LoVo (cell line): ENCODE measurements around the gene SLC15A2.

ENCODE experiments used
- DNase-seq: peaks from one replicate; pipeline ENCODE4 v3.0.0-alpha.2; 2016; ENCODE audit warnings: low spot score

Gene SLC15A2

DNA sequence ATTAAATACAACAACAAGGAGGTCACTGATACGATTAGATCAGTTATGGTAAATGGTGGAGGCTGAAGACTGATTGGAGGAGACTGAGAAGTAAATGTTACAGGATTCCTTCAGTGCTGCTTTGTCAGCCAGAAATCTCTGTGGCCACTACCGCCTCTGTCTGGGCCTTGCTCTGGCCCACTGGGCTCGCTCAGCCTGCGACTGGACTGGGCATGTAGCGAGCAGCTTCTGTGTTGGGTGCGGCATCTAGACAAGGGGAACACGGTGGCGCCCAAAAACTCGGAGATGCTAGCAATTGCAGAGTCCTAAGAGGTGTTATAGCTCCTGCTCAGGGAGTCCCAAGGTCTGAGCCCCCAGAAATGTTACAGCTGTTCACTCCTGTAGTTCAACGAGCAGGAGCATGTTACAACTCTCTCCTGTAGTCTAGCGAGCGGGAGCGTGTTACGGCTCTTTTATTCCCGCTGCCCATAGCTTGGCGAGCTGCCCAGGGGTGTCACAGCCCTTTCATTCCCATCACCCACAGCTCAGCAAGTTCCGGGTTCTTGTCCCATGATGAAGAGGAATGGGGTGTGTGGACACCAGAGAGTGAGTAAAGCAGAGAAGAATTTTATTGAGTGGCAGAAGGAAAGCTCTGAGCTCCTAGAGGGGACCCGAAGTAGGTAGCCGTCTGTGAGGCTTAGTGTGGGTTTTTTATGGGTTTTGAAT lies 24.7 kb downstream of the SLC15A2 start:
- DNase-seq = peak; percentile 37

DNA sequence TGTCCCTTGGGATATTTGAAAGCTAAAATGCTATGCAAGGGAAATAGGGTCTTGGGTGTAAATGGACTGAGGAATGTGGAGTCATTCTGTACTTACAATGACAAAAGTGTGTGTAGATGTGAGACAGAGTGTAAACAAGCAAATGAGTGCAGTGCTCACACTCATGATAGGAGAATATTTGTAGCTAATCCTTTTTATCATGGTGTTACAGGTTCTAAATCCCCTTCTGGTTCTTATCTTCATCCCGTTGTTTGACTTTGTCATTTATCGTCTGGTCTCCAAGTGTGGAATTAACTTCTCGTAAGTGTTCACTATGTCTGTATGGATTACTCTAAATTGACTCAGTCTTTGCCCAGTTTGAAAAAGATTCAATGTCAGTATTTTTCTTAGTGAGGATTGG lies 30.5 kb downstream of the SLC15A2 start:
- no peak for DNase-seq

DNA sequence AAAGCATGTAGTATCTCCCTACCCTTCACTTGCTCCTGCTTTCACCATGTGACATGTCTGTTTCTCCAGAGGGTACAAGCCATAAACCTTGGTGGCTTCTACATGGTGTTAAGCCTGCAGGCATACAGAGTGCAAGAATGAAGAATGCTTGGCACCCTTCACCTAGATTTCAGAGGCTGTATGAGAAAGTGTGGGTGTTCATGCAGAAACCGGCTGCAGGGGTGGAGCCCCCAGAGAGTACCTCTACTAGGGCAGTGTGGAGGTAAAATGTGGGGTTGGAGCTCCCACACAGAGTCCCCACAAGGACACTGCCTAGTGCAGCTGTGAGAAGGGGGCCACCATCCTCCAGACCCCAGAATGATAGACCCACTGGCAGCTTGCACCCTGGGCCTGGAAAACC lies 32.2 kb downstream of the SLC15A2 start:
- DNase-seq = no peak

DNA sequence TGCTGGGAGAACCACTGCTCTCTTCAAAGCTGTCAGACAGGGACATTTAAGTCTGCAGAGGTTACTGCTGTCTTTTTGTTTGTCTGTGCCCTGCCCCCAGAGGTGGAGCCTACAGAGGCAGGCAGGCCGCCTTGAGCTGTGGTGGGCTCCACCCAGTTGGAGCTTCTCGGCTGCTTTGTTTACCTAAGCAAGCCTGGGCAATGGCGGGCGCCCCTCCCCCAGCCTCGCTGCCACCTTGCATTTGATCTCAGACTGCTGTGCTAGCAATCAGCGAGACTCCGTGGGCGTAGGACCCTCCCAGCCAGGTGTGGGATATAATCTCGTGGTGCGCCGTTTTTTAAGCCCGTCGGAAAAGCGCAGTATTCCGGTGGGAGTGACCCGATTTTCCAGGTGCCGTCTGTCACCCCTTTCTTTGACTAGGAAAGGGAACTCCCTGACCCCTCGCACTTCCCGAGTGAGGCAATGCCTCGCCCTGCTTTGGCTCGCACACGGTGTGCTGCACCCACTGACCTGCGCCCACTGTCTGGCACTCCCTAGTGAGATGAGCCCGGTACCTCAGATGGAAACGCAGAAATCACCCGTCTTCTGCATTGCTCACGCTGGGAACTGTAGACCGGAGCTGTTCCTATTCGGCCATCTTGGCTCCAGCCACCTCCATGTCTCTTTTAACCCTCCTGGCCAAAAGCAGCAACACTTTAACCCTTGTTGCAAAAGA lies 44.1 kb downstream of the SLC15A2 start:
- peak; percentile 22 for DNase-seq

DNA sequence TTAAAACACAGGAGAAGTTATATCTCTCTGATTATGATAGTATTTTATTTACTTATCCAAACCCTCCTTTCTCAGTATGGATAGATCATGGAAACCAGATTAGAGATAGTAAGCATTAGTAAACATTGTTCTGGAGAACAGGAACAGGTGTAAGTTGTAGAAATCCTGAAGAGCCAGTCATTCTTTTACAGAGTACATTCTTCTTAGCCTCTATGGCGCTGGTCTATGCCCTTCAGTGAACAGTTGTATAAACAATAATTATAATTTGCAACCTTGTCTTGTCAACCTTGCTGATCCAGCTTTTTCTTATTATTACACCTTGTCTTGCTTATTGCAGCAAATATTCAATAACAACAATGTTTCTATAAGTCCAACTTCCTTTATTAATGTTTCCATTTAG lies 47.4 kb downstream of the SLC15A2 start:
- no peak for DNase-seq

DNA sequence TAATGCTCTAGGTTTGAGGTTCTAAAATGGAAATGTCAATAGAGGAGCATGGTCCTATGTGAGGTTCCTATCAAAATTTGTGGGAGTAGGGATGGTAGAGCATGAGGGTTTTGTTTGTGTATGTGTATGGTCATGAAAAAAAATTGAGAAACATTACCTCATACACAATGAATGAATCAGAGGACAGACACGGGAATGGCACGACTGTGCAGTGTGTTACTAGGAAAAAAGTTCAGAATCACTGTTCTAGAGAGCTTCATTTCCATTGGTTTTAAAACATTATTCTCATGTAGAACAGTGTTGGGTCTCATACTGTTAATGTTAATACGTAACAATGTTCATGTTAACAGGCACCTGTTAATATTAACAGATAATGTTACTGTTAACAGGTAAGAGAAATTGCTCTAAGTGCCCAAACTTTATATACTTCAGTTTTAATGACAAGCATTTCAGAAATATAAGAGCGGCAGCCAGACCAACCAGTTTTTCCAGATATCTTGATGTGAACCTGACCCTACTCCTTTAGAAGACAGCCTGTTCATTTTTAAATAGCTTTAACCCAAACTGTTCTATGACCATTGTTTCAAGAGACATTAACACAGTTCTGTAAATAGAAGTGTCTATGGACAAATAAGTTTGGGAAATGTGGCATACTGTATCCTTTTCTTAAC lies 48.0 kb downstream of the SLC15A2 start:
- no peak for DNase-seq

DNA sequence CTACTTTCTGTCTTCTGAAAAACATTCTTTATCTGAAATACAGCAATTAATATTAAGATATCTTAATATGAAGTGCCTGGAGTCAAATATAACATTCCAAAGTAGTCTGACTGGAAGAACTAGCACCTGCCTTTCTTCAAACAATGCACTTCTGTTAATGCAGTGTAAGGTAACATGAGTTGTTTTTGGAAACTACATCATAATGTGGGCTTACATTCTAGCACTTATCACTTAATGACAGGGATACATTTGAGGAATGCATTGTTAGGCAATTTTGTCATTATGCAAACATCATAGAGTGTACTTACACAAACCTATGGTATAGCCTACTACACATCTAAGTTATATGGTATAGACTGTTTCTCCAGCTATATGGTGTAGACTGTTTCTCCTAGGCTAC lies 49.2 kb downstream of the SLC15A2 start:
- no peak for DNase-seq

DNA sequence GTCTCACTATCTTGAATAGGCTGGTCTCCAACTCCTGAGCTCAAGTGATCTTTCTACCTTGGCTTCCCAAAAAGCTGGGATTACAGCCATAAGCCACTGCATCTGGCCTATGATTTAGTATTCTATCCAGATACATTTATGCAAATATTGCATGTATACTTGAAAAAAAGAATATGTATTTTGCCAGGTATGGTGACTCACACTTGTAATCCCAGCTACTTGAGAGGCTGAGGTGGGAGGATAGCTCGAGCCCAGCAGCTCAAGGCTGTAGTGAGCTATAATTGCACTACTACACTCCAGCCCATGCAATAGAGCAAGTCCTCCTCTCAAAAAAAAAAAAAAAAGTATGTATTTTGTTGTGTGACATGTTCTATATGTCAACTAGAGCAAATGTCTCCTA lies 54.4 kb downstream of the SLC15A2 start:
- no peak for DNase-seq

DNA sequence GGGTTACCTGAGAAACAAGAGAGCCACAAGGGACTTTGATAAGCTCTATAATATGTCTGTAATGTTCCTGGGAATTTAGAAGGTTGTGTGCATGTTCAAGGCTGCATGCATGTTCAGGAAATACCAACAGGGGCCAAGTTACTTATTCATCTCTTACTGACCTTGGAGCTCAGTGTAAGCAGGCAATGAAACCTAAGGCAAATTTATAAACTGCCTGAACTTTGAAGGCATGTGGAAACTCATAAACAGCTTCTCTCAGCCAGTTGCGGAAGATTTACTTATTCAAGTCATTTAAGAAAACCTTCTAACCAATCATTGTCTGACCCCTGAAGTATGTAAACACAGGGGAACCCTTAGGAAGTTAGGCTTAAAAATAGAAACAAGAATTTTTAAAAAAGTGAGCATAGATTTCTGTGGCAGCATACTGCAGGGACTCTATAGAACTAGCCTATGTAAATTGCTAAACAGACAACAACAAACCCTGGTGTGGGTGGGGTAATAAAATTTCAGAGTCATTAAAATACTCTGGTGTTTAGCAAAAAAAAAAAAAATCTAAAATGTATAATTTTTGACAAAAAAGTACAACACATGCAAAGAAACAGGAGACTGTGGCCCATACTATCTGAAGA lies 57.2 kb downstream of the SLC15A2 start:
- DNase-seq = no peak

DNA sequence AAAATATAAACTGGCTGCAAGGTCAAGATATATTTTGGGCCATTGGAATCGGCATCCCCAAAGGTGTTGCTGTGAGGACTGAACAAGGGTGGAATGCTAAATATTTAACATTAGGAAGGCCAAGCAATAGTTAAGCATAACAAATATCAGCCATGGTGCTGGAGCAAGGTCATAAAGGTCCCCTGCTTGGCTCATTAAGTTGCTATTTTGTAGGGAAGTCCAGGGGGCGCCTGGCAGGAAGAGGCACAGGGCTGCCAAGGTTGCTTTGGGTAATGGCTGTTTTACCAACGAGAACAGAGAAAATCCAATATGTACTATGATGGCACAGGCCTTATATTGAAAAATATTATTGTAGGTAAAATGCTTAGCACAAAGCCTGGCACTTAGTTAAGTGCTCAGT lies 62.2 kb downstream of the SLC15A2 start:
- DNase-seq = no peak

DNA sequence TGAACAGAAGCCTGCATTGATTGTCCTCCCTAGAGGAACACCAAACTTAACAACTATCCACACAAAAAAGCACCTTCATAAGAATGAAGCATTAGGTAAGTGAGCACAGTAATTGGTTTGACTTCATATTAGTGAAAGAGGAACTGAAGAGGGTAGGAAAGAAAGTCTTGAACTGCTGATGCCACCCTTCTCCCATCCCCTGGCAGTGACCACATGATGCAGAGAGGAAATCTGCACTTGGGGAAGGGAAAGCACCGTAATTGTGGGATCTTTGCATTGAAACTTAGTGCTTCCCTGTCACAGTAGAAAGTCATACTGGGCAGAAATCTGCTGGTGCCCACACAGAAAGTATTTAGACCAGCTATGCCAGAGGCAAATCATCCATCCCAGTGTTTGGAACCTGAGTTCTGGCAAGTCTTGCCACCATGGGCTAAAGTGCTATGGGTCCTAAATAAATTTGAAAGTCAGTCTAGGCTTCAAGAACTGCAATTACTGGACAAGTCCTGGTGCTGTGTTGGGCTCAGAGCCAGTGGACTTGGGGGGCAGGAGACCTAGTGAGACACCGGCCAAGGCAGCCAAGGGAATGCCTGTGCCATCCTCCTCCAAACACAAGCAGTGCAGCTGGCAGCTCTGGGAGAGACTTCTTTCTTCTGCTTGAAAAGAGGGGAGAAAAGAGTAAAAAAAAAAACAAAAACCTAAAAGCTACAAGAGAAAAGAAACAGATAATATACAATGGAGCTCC lies 63.6 kb downstream of the SLC15A2 start:
- no peak for DNase-seq

DNA sequence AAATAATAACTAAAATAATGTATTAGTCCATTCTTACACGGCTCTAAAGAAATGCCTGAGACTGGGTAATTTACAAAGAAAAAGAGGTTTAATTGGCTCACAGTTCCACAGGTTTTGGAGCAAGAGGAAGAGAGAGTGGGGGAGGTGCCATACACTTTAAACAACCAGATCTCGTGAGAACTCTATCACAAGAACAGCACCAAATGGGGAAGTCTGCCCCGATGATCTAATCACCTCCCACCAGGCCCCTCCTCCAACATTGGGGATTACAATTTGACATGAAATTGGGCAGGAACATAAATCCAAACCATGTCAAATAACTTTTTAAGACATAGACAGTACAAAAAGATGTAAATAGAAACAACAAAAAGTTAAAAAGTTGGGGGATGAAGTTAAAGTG lies 64.6 kb downstream of the SLC15A2 start:
- DNase-seq = no peak

DNA sequence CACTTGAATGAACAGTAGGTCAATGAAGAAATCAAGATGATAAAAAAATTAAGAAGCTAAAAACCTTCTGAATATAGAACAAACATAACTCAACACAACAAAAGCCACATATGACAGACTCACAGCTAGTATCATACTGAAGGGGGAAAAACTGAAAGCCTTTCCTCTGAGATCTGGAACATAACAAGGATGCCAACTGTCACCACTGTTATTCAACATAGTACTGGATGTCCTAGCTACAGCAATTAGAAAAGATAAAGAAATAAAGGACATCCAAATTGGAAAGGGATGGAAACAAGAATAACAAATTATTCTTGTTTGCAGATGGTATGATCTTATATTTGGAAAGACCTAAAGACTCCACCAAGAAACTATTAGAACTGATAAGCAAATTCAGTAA lies 67.1 kb downstream of the SLC15A2 start:
- no peak for DNase-seq

DNA sequence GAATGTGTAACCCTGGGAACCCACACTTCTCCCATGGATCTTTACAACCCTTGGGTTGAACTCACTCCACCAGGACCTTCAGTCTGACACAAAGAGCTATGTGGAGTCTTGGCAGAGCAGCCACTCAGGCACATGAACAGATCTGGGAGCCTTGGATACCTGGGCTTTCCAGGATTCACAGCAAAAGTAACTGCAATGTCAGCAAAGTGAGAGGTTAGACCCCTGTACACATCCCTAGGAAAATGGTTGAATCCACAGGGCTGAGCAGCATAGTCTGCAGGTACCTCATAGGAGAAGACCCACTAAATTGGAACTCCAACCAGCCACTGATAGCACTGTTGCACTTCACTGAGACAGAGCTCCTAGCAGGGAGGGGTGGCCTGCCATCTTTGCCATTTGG lies 68.2 kb downstream of the SLC15A2 start:
- no peak for DNase-seq

DNA sequence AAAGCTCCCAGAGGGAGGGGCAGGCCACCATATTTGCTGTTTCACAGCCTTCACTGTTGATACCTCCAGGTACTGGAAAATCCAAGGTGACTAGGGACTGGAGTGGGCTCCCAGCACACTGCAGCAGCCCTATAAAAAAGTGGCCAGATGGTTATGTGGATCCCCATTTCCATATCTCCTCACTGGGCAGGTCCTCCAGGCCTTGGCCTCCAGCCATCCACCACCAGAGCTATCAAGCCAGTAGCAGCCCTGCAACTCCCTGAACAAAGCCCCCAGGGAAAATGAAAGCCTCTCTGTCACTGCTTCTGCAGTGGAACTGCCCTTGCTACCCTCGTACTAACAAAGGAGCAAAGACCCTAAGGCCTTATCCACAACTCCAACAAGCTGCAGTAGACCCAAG lies 69.4 kb downstream of the SLC15A2 start:
- DNase-seq = no peak

DNA sequence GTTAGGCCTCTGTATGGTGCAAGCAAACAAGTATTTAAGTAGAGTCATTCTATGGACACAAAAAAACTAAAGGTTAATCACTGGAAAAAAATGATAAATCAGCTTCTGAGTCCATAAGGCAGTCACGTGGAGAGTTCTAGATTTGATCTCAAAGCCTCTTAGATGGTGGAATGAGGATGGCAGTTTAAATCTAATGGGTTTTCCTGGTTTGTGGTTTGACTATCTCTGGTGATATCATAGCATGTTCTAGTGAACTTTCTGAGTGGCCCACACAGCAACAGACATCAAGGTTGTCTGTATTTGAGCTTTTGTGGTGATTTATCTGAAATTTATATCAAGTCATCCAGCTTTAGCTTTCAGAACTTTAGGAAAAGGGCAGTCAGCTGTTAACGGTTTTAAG lies 75.4 kb downstream of the SLC15A2 start:
- DNase-seq = no peak

DNA sequence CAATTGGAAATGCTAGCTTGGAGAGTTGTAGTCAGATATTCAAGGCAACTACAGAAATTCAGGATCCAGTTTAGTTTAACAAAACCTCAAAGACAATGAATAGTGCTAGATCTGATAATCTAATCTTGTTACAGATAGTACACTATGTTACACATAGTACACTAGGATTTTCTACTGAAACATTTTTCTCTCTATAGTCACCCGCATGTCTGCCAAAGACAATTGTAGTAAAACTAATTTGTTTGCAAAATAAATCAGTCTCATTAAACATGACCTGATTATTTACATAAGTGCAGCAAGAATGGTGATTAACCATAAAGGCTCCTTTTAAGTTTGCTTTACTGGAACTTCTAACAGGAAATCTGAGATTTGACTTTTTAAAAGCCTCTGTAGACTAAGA lies 75.8 kb downstream of the SLC15A2 start:
- peak; percentile 5 for DNase-seq

DNA sequence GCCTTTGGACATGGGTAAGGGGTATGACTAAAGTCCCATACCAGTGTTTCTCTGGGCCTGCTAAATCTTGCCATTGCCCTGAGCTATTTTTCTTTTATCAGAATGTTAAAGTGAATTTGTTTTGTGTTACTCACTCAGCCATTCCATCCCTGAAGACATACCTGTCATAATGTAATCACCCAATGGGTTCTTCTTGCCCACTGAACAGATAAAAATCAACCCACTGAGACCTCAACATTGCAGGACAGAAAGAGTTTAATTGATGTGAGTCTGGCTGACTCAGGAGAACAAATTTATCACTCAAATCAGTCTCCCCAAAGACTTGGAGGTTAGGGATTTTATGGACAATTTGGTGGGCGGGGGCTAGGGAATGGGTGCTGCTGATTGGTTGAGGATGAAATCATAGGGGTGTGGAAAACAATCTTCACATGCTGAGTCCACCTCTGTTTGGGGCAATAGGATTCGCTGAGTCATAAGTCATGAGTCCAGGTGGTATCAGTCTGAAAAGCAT lies 80.5 kb downstream of the SLC15A2 start:
- no peak for DNase-seq

DNA sequence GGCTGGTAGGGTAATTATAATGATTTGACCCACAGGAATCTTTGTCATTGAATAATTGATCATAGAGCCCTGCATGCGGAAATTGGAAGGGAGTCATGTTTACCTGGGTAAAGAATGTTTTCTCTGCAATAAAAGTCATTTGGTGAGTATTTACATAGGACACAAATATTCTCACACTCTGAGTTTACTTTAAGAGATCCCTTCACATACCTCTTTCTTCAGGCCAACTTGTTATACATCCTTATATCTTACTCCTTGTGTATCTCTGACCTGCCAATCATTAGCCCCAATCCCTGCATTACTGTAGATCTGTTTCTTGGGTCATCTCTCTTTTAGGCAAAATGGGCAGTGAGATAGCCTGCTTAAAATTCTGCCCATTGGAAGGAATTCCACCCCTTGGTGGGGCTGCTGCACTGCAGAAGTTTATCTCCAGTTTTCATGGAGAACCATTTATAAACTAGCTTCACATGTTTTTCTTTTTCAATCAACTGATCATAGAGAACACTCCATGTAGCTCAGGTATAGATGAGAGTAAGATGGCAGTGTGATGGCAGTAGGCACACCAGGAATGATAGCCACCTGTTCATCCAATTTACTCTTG lies 81.6 kb downstream of the SLC15A2 start:
- no peak for DNase-seq

DNA sequence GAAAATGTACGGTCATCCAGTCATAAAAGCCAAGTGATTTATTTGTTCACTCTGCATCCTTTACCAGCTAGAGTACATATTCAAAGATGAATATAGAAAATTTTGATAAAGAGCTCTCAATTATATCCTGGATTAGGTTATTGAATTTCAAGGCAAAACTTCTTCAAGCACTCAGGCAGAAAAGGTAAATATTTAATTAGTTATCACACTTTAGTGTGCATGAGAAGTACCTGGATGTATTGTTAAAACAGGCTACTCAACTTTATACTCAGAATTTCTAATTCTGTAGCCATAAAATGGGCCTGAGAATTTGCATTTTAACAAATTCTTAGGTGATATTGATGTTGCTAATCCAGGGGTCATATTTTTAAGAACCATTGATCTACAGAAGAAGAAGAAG lies 82.5 kb downstream of the SLC15A2 start:
- no peak for DNase-seq

DNA sequence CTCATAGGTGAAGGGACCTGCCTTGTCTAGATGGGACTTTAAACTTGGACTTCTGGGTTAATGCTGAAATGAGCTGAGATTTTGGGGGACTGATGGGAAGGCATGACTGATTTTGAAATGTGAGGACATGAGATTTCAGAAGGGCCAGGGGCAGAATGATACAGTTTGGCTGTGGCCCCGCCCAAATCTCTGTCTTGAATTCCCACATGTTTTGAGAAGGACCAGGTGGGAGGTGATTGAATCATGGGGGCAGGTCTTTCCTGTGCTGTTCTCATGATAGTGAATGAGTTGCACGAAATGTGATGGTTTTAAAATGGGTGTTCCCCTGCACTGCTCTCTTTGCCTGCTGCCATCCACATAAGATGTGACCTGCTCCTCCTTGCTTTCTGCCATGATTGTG lies 85.0 kb downstream of the SLC15A2 start:
- DNase-seq = no peak
